ENCODE measurements around the gene TNFAIP8L1.

DNA sequence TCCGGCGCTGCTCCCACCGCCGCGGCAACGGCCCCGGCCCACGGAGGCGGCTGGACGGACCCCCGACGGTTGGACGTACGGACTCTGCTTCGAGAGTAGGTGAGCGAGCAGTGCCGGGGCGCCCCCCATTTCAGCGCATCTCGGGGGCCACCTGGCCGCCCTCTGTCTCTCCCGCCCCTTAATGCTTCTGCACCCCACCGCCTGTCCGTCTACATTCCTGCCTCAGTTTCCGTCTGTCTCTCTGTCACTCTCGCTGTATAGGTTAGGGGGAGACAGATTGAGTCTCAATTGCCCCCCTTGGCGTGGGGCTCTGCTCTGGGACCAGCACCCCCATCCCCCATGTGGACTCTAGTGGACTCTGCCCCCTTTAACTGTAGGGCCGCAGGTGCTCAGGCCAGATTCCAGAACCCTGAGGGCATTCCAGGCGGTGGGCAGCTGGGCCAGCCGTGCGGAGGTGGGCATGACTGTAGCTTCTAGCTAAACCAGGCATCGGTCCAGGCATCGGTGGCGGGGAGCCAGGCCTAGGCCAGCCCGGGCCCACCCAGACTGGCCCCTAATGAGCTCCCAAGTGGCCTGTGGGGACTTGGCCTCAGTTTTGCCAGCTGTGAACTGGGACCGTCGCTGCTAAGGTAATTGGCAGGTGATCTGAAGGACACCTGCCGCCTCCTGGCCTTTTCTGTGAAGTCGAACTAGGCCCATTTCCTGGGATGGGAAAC, 373 bp downstream of the TNFAIP8L1 start:
- TF ChIP-seq POLR2AphosphoS5 (IDR thresholded peaks at IDR 0.05; ENCODE audit: low read depth, low read length): no peak
- TF ChIP-seq POU2F2 (IDR thresholded peaks at IDR 0.05; ENCODE audit: low read depth, low read length): no peak
- TF ChIP-seq POLR2A (IDR thresholded peaks at IDR 0.05; ENCODE audit: low read depth, low read length): no peak
- no peak for TF ChIP-seq TAF1 (IDR thresholded peaks at IDR 0.05; ENCODE audit: low read depth, low read length)
- no peak for TF ChIP-seq PAX5 (IDR thresholded peaks at IDR 0.05; ENCODE audit: insufficient read depth, low read length, severe bottlenecking)
